ENCODE measurements around the gene NUBP1.

Gene NUBP1

DNA sequence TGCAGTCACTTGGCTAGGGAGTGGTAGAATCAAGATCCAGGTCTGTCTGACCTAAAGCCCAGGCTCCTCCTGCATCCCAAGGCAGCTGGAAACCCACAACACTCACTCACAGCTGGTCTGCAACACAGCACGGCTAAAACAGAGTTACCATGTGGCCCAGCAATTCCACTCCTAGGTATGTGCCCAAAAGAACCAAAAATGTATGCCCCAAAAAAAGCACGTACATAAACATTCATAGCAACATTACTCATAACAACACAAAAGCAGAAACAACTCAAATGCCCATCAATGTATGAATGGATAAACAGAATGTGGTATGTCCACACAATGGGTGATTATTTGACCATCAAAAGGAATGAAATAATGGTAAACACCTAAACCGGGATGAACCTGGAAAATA lies 66.1 kb downstream of the NUBP1 start:
- peaks cover 2% of the 10 kb centered on the region for H3K27me3 Mint-ChIP-seq
- H3K4me3 Mint-ChIP-seq, result no peak overlapping the region
- ATAC-seq, result no peak
- H3K4me1 Mint-ChIP-seq, result peaks cover 6% of the 10 kb centered on the region
- DNase-seq, result no peak
- H3K9me3 Mint-ChIP-seq, result no peaks in the 10 kb centered on the region
- no peak overlapping the region for H3K27ac Mint-ChIP-seq

DNA sequence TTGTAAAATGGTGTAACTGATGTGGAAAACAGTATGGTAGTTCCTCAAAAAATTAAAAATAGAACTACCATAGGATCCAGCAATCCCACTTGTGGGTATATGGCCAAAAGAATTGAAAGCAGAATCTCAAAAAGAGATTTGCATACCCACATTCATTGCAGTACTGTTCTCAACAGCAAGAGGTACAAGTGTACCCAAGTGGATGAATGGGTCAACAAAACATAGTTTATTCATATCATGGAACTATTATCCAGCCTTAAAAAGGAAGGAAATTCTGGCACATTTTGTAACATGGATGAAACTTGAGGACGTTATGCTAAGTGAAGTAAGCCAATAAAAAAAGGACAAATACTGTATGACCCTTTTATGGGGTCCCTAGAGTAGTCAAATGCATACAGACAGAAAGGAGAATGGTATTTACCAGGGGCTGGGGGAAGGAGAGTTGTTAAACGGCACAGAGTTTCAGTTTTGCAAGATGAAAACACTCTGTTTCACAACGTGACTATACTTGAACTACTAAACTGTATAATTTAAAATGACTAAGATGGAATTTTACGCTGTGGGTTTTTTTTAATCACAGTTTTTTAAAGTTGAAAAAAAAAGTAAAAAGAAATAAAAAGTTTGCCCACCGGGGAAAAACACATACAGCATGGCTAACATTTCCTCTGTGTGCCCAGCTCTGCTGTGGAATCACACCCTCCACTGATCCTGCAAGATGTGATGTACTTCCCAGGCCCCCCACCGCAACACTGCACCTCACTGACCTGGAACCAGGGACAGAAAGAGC lies 68.9 kb downstream of the NUBP1 start:
- H3K4me3 Mint-ChIP-seq, result no peak overlapping the region
- H3K27ac Mint-ChIP-seq, result no peak overlapping the region
- peaks cover 6% of the 10 kb centered on the region for H3K4me1 Mint-ChIP-seq
- ATAC-seq, result peak; percentile 86
- H3K27me3 Mint-ChIP-seq, result peaks cover 11% of the 10 kb centered on the region
- DNase-seq, result no peak
- no peaks in the 10 kb centered on the region for H3K9me3 Mint-ChIP-seq

DNA sequence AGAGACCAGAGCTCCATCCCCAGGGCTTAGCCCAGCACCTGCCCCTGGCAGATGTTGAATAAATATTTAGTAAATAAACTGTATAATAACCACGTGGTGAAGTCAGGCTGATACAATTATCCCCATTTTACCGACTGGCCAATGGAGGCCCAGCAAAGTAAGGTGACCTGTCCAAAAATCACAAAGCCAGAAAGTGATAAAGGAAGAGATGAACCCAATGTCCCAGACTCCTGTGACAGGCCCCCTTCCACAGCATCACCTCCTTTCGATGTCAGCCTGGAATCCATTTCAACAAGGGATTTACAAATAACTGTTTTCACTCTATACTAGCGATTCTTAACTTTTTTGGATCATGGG lies 69.4 kb downstream of the NUBP1 start:
- Mint-ChIP-seq H3K4me3 (no peak overlapping the region), H3K9me3 (no peaks in the 10 kb centered on the region), H3K27ac (no peak overlapping the region), H3K4me1 (peaks cover 6% of the 10 kb centered on the region), H3K27me3 (peaks cover 16% of the 10 kb centered on the region)
- DNase-seq (no peak), ATAC-seq (no peak)

DNA sequence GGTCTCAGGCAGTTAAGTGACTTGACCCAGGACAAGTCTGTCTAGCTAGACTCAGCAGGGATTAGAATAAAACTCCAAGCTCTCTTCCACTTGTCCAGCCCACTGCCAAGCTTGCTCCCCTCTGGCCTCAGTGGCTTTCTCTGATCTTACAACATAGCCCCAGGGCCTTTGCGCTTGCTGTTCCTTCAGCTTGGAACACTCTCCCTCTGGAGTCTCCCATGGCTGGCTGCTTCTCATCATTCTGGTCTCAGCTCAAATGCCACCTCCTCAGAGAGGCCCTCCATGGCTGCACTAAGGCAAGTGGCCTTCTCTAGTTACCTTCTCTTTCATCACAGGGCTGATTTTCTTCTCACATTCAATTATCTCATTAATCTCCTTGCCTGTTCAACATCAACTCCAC lies 73.9 kb downstream of the NUBP1 start:
- Mint-ChIP-seq H3K4me1 (peaks cover 11% of the 10 kb centered on the region), H3K27ac (no peak overlapping the region), H3K4me3 (no peak overlapping the region), H3K27me3 (peaks cover 19% of the 10 kb centered on the region), H3K9me3 (no peaks in the 10 kb centered on the region)
- no peak for DNase-seq
- ATAC-seq, result no peak

DNA sequence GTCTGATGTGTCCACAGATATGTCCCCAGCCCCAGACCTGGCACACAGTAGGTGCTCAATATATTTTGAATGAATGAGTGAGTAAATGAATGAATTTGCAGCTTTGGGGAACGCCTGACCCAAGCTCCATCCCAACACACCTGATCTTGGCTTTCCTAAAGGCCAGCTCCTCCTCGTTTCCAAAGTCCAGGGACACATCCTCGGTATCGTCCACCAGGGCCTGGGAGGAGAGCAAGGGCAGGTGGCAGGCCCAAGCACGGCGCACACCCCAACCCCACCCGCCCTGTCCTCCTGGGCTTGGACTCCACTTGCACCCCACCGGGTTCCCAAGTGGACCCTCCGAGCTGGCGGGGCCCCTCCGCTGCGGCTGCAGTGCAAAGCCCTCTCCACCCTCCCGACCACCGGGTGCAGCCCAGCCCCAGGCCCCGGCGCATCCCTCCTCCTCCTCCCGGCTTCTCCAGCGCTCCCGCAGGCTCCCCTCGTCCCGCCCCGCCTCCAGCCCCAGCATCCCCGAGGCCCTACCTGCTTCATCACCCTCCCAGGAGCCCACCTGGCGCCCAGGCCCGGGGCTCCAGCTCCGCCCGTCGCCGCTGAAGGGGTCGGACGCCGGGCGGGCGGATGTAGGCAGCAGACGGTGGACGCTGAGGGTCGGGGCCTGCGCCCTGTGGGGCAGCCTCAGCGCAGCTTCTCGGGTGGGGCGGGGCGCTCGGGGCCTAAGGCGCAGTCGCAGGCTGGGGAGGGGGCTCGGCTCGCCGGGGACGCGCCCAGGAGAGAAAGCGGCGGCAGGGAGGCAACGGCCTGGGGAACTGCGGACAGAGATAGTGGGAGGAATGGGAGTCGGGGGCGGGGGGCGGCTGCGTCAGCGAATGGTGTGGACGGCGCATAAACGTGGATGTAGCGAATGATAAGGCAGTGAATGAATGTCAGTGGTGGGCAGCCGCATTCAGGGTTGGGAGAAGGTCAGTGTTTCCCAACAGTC lies 74.6 kb downstream of the NUBP1 start, which contains the start of gene TVP23A:
Gene TVP23A (minus strand): TSS at position 832 of the 979 bp plus-strand sequence. CDS start 301 bp downstream, at position 531.
- H3K4me3 Mint-ChIP-seq, result no peak within 1 kb of the TSS
- ATAC-seq (peak; percentile 59), DNase-seq (no peak)
- peak within 1 kb of the TSS in 1 of 2 donors; percentile 50 for H3K27ac Mint-ChIP-seq
- H3K4me1 Mint-ChIP-seq, result peaks cover 11% of the 10 kb centered on the region
- no peaks in the 10 kb centered on the region for H3K9me3 Mint-ChIP-seq
- H3K27me3 Mint-ChIP-seq, result peaks cover 19% of the 10 kb centered on the region
